ENCODE results near the gene CBLB.
A peak's percentile ranks its signal among the peaks of the same experiment; 100 is the strongest.

CBLB gene

DNA sequence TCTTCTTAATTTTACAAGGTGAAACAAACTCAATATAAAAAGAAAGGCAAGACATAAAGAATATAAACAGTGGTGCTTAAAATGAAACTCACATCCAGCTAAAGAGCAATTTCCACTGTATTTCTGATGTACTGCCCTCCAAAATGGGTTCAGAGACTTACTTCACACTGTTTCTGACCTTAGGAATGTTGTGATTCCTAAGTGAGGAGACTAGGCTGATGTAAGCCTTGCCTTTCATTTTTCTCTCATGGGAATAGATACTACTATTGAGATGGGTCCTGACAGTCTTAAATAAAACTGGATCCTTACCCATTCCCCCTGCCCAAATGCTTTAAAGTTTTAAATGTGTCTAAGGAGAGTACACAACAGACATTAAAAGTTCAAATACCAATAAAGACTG, 86.9 kb downstream of the CBLB start:
- no peak overlapping the region for H4K12ac ChIP-seq (ENCODE audit: low read depth, low read length)
- H2AK5ac ChIP-seq (ENCODE audit: low read length) = no peak overlapping the region
- H3K27me3 ChIP-seq (ENCODE audit: insufficient read depth, low read length) = no peaks in the 10 kb centered on the region
- no peak overlapping the region for H3K4me2 ChIP-seq (ENCODE audit: low read length)
- H3K4me1 ChIP-seq (ENCODE audit: control insufficient read depth in 1 of 2, insufficient read depth in 2 of 2, low read length in 2 of 2) = no peaks in the 10 kb centered on the region
- H3K27ac ChIP-seq (ENCODE audit: low read depth, low read length) = no peak overlapping the region
- no peak overlapping the region for H4K8ac ChIP-seq (ENCODE audit: low read depth, low read length)
- H2BK5ac ChIP-seq (ENCODE audit: low read depth, low read length, poor library complexity) = no peak overlapping the region
- peaks cover 3 to 4% of the 10 kb centered on the region in 2 experiments for H3K36me3 ChIP-seq (ENCODE audit: control insufficient read depth in 1 of 2, insufficient read depth in 2 of 2, low read length in 2 of 2)
- no peak overlapping the region for H3K4ac ChIP-seq (ENCODE audit: low read depth, low read length)
- H3K14ac ChIP-seq (ENCODE audit: low read length) = no peak overlapping the region
- H3K18ac ChIP-seq (ENCODE audit: low read length) = no peak overlapping the region
- H3K4me3 ChIP-seq (ENCODE audit: low read depth, low read length) = no peak overlapping the region
- no peaks in the 10 kb centered on the region for H3K79me1 ChIP-seq (ENCODE audit: low read length)
- no peak overlapping the region for H4K91ac ChIP-seq (ENCODE audit: low read depth, low read length)
- DNase-seq = peak in 1 of 2 donors; percentile 16
- H3K79me2 ChIP-seq (ENCODE audit: control insufficient read depth, insufficient read depth, low read length, poor library complexity) = no peaks in the 10 kb centered on the region
- no peak overlapping the region for H2AFZ ChIP-seq (ENCODE audit: insufficient read depth, low read length, poor library complexity)
- H2BK120ac ChIP-seq (ENCODE audit: insufficient read depth, low read length, poor library complexity) = no peak overlapping the region
- no peak overlapping the region for H3K23ac ChIP-seq (ENCODE audit: low read length)
- H3K9ac ChIP-seq (ENCODE audit: low read length) = no peak overlapping the region
- no peak overlapping the region for H2BK12ac ChIP-seq (ENCODE audit: low read length)
- H3K9me3 ChIP-seq (ENCODE audit: insufficient read depth, low read depth, low read length) = no peaks in the 10 kb centered on the region

DNA sequence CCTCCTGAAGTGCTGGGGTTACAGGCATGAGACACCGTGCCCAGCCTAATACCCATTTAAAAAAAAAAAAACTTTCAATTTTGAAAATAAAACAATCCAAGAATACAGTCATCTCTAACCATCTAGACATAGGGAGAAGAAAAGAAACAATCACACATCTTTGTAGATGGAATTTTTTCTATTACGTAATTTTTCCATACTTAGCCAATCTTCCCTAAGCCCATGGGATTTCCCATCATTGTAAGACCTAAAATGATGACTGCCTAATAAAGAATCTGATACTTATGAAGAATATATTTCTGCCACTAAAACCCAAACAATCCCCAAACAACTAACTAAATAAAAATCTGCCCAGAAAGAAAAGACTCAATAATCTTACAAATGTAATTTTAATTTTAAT, 88.7 kb downstream of the CBLB start:
- Histone ChIP-seq H3K9me3 (ENCODE audit: insufficient read depth, low read depth, low read length) (no peaks in the 10 kb centered on the region), H3K14ac (ENCODE audit: low read length) (no peak overlapping the region), H3K79me2 (ENCODE audit: control insufficient read depth, insufficient read depth, low read length, poor library complexity) (no peaks in the 10 kb centered on the region), H3K27ac (ENCODE audit: low read depth, low read length) (no peak overlapping the region), H3K18ac (ENCODE audit: low read length) (no peak overlapping the region), H4K91ac (ENCODE audit: low read depth, low read length) (no peak overlapping the region), H2AK5ac (ENCODE audit: low read length) (no peak overlapping the region), H3K36me3 (ENCODE audit: control insufficient read depth in 1 of 2, insufficient read depth in 2 of 2, low read length in 2 of 2) (peaks cover 3 to 4% of the 10 kb centered on the region in 2 experiments), H2BK5ac (ENCODE audit: low read depth, low read length, poor library complexity) (no peak overlapping the region), H3K23ac (ENCODE audit: low read length) (no peak overlapping the region), H3K27me3 (ENCODE audit: insufficient read depth, low read length) (no peaks in the 10 kb centered on the region), H3K9ac (ENCODE audit: low read length) (no peak overlapping the region), H3K4ac (ENCODE audit: low read depth, low read length) (no peak overlapping the region), H3K79me1 (ENCODE audit: low read length) (no peaks in the 10 kb centered on the region), H3K4me1 (ENCODE audit: control insufficient read depth in 1 of 2, insufficient read depth in 2 of 2, low read length in 2 of 2) (no peaks in the 10 kb centered on the region), H2AFZ (ENCODE audit: insufficient read depth, low read length, poor library complexity) (no peak overlapping the region), H4K8ac (ENCODE audit: low read depth, low read length) (no peak overlapping the region), H2BK12ac (ENCODE audit: low read length) (no peak overlapping the region), H2BK120ac (ENCODE audit: insufficient read depth, low read length, poor library complexity) (no peak overlapping the region), H3K4me2 (ENCODE audit: low read length) (no peak overlapping the region), H4K12ac (ENCODE audit: low read depth, low read length) (no peak overlapping the region), H3K4me3 (ENCODE audit: low read depth, low read length) (no peak overlapping the region)
- WGBS (ENCODE audit: extremely low coverage, insufficient coverage, insufficient read length) = no CpG with 5 or more reads among the region's 2 CpGs
- DNase-seq = peak in 1 of 2 donors; percentile 64

GRCh38 chr3:105775368-105775767, 93.4 kb downstream of the CBLB start:
- Histone ChIP-seq H3K9ac (ENCODE audit: low read length) (no peak overlapping the region), H4K91ac (ENCODE audit: low read depth, low read length) (no peak overlapping the region), H3K9me3 (ENCODE audit: insufficient read depth, low read depth, low read length) (no peaks in the 10 kb centered on the region), H3K23ac (ENCODE audit: low read length) (no peak overlapping the region), H2BK120ac (ENCODE audit: insufficient read depth, low read length, poor library complexity) (no peak overlapping the region), H3K79me2 (ENCODE audit: control insufficient read depth, insufficient read depth, low read length, poor library complexity) (no peaks in the 10 kb centered on the region), H2AFZ (ENCODE audit: insufficient read depth, low read length, poor library complexity) (no peak overlapping the region), H3K18ac (ENCODE audit: low read length) (no peak overlapping the region), H2AK5ac (ENCODE audit: low read length) (no peak overlapping the region), H3K14ac (ENCODE audit: low read length) (no peak overlapping the region), H3K4ac (ENCODE audit: low read depth, low read length) (no peak overlapping the region), H3K4me3 (ENCODE audit: low read depth, low read length) (no peak overlapping the region), H4K8ac (ENCODE audit: low read depth, low read length) (no peak overlapping the region), H4K12ac (ENCODE audit: low read depth, low read length) (no peak overlapping the region), H3K4me1 (ENCODE audit: control insufficient read depth in 1 of 2, insufficient read depth in 2 of 2, low read length in 2 of 2) (no peaks in the 10 kb centered on the region), H3K27ac (ENCODE audit: low read depth, low read length) (no peak overlapping the region), H2BK5ac (ENCODE audit: low read depth, low read length, poor library complexity) (no peak overlapping the region), H3K4me2 (ENCODE audit: low read length) (no peak overlapping the region), H3K79me1 (ENCODE audit: low read length) (no peaks in the 10 kb centered on the region), H2BK12ac (ENCODE audit: low read length) (no peak overlapping the region), H3K27me3 (ENCODE audit: insufficient read depth, low read length) (no peaks in the 10 kb centered on the region), H3K36me3 (ENCODE audit: control insufficient read depth in 1 of 2, insufficient read depth in 2 of 2, low read length in 2 of 2) (peaks cover 3 to 4% of the 10 kb centered on the region in 2 experiments)
- no peak for DNase-seq
- no CpG with 5 or more reads among the region's 3 CpGs for WGBS (ENCODE audit: extremely low coverage, insufficient coverage, insufficient read length)

GRCh38 chr3:105774444-105775180, 94.2 kb downstream of the CBLB start:
- Histone ChIP-seq H2AFZ (ENCODE audit: insufficient read depth, low read length, poor library complexity) (no peak overlapping the region), H3K27me3 (ENCODE audit: insufficient read depth, low read length) (no peaks in the 10 kb centered on the region), H3K79me1 (ENCODE audit: low read length) (no peaks in the 10 kb centered on the region), H2BK12ac (ENCODE audit: low read length) (no peak overlapping the region), H3K9me3 (ENCODE audit: insufficient read depth, low read depth, low read length) (no peaks in the 10 kb centered on the region), H2BK5ac (ENCODE audit: low read depth, low read length, poor library complexity) (no peak overlapping the region), H4K8ac (ENCODE audit: low read depth, low read length) (no peak overlapping the region), H3K4ac (ENCODE audit: low read depth, low read length) (no peak overlapping the region), H3K4me1 (ENCODE audit: control insufficient read depth in 1 of 2, insufficient read depth in 2 of 2, low read length in 2 of 2) (no peaks in the 10 kb centered on the region), H3K14ac (ENCODE audit: low read length) (no peak overlapping the region), H2BK120ac (ENCODE audit: insufficient read depth, low read length, poor library complexity) (no peak overlapping the region), H3K79me2 (ENCODE audit: control insufficient read depth, insufficient read depth, low read length, poor library complexity) (no peaks in the 10 kb centered on the region), H3K9ac (ENCODE audit: low read length) (no peak overlapping the region), H4K12ac (ENCODE audit: low read depth, low read length) (no peak overlapping the region), H3K27ac (ENCODE audit: low read depth, low read length) (no peak overlapping the region), H3K4me3 (ENCODE audit: low read depth, low read length) (no peak overlapping the region), H3K4me2 (ENCODE audit: low read length) (no peak overlapping the region), H4K91ac (ENCODE audit: low read depth, low read length) (no peak overlapping the region), H3K23ac (ENCODE audit: low read length) (no peak overlapping the region), H2AK5ac (ENCODE audit: low read length) (no peak overlapping the region), H3K36me3 (ENCODE audit: control insufficient read depth in 1 of 2, insufficient read depth in 2 of 2, low read length in 2 of 2) (peaks cover 4% of the 10 kb centered on the region in 2 experiments), H3K18ac (ENCODE audit: low read length) (no peak overlapping the region)
- no peak for DNase-seq
- WGBS (ENCODE audit: extremely low coverage, insufficient coverage, insufficient read length) = no CpG with 5 or more reads among the region's 1 CpG

All from trophoblast cell (in vitro differentiated cells and primary cell).